Gastrocnemius medialis (tissue), 4 donors: ENCODE measurements around the gene AKIRIN2.

Source experiments
- CTCF ChIP-seq, 5 experiments: fragments of 450-650 bp in 3 of 5; fragments of 200-600 bp in 2 of 5; sonication (generic) in 2 of 5; IDR thresholded peaks in 4 of 5; conservative IDR thresholded peaks in 1 of 5; 1 replicate in 4 of 5; 2 replicates in 1 of 5; pipeline ENCODE4 v1.5.1; 2016 to 2019; ENCODE audit warnings: antibody characterized with exemption in 5 of 5, mild to moderate bottlenecking in 3 of 5, moderate library complexity in 3 of 5
- POLR2A ChIP-seq, 2 donors: fragments of 450-650 bp; IDR thresholded peaks; one replicate each; pipeline ENCODE4 v1.6.1; 2017; ENCODE audit warnings: antibody characterized with exemption in 2 of 2, mild to moderate bottlenecking in 2 of 2, moderate library complexity in 2 of 2

DNA sequence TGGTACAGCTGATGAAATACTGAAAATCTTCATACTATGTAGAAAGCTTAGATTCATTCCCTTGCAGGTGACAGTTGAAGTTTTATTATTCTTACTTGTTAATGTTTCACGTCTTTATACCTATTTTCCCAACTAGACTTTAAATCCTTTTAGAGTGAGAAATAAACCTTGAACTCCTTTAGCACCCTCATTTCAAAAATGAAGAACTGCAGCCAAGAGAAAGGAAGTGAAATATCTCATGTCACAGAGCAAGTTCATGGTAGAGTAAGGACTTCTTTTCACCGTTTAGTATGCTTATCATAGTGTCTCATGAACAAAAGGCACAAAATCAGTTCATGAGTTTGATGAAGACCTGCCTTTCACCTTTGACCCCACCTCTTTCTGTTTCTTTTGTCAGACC lies 73.6 kb downstream of the AKIRIN2 start:
- TF ChIP-seq CTCF (IDR thresholded peaks at IDR 0.05 in 4 of 5, conservative IDR thresholded peaks at IDR 0.05 in 1 of 5) (no peak), POLR2A (IDR thresholded peaks at IDR 0.05) (no peak)
